ENCODE results near the gene AMBRA1.
"Not testable (repeated sequence)": the region's sequence is repeated elsewhere in the genome, so short reads cannot be mapped to it uniquely, and the experiment has no call there.

AMBRA1 gene

DNA sequence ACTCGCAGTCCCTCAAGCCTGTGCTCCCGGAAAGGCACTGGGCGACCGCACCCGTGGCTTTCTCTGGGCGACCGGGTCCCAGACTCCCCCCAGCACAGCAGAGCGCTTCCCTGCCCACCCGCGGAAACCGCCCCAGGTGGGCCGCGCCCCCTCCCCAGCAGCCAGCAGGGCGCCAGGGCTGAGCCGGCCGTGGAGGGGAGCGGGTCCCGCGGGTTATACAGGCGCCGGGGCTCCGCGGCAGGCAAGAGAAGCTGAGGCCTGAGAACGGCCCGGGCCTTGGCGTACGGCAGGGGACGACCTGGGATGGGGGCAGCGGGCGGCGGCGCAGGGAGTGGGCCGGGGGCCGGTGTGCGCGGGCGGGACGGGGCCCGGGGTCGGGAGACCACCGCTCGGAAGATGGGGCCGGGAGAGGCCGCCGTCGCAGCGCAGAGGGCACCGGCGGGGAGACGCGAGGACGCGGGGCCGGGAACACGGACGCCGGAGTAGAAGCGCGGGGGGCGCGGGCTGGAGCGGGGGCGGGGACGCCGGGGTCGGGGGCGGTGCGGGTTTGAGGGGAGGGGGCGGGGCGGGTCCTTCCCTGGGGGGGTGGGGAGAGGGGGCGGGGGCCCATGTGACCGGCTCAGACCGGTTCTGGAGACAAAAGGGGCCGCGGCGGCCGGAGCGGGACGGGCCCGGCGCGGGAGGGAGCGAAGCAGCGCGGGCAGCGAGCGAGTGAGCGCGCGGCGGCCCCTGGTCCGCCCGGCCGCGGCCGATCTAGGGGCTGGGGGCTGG lies 212.6 kb downstream of the AMBRA1 start, which contains the start of gene MDK:
Gene MDK, plus strand, starts transcription at position 622 of the 771 bp plus-strand sequence. CDS start 389 bp downstream, outside the sequence.
- no CpG with 5 or more reads among the region's 96 CpGs for WGBS (ENCODE audit: insufficient coverage, insufficient read length)
- no peaks in the 10 kb centered on the region for H3K9me3 ChIP-seq (ENCODE audit: control insufficient read depth, insufficient read depth, low read length)
- DNase-seq (ENCODE audit: low read depth, low spot score) = no peak
- H3K27me3 ChIP-seq (ENCODE audit: control insufficient read depth, insufficient read depth, low read length) = no peaks in the 10 kb centered on the region
- H3K4me3 ChIP-seq (ENCODE audit: low read length) = peak within 1 kb of the TSS; percentile 73
- H3K4me1 ChIP-seq (ENCODE audit: control insufficient read depth, insufficient read depth, low read length) = peaks cover 8% of the 10 kb centered on the region
- peaks cover 8% of the 10 kb centered on the region for H3K36me3 ChIP-seq (ENCODE audit: control insufficient read depth, insufficient read depth, low read length)
- no peak within 1 kb of the TSS for H3K27ac ChIP-seq (ENCODE audit: low read length)

DNA sequence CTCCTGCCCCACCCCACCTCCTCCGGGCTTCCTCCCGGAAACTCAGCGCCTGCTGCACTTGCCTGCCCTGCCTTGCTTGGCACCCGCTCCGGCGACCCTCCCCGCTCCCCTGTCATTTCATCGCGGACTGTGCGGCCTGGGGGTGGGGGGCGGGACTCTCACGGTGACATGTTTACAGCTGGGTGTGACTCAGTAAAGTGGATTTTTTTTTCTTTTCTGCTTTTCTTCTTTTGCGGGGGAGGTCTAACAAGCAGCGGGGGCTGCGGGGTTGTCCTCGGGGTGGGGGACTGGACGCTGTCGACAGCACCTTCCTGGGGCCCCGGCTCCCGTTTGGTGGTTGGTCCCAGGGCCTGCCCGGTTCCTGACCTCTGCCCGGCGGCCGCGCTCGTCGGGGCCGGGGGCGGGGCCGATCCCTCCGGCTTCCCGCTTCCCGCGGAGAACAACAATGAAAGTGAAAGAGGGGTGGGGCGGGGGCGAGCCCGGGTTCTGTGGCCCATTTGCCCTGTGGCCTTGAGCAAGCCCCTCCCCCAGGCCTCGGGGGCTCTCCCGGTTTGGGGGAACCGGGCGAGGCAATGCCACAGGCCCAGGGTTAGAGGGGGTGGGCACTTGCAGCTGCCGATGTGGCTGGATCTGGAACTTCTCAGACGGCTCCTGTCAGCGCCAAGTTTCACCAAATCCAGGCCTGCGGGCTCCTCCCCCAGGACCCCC lies 213.3 kb downstream of the AMBRA1 start:
- Histone ChIP-seq H3K27ac (ENCODE audit: low read length) (no peak overlapping the region), H3K4me3 (ENCODE audit: low read length) (peak overlapping the region; percentile 73; the same call in 1 of the 2 replicates), H3K4me1 (ENCODE audit: control insufficient read depth, insufficient read depth, low read length) (peaks cover 8% of the 10 kb centered on the region), H3K9me3 (ENCODE audit: control insufficient read depth, insufficient read depth, low read length) (no peaks in the 10 kb centered on the region), H3K27me3 (ENCODE audit: control insufficient read depth, insufficient read depth, low read length) (no peaks in the 10 kb centered on the region), H3K36me3 (ENCODE audit: control insufficient read depth, insufficient read depth, low read length) (peaks cover 14% of the 10 kb centered on the region)
- no peak for DNase-seq (ENCODE audit: low read depth, low spot score)
- WGBS (ENCODE audit: insufficient coverage, insufficient read length) = no CpG with 5 or more reads among the region's 45 CpGs

DNA sequence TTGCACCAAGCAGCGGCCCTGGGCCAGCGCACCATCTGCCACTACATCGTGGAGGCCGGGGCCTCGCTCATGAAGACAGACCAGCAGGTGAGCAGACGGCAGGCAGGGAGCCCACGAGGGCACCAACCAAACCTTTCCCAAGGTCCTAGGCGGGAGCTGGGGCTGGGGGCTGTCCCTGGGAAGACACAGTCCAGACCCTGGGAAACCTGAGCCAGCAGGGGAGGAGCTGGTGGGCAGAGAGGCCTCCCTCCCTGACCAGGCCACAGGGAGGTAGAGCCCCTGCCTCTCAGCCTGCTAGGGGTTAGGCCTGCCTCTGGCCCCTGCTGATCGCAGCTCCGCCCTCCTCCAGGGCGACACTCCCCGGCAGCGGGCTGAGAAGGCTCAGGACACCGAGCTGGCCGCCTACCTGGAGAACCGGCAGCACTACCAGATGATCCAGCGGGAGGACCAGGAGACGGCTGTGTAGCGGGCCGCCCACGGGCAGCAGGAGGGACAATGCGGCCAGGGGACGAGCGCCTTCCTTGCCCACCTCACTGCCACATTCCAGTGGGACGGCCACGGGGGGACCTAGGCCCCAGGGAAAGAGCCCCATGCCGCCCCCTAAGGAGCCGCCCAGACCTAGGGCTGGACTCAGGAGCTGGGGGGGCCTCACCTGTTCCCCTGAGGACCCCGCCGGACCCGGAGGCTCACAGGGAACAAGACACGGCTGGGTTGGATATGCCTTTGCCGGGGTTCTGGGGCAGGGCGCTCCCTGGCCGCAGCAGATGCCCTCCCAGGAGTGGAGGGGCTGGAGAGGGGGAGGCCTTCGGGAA lies 214.1 kb downstream of the AMBRA1 start:
- H3K4me1 ChIP-seq (ENCODE audit: control insufficient read depth, insufficient read depth, low read length); H3K9me3 ChIP-seq (ENCODE audit: control insufficient read depth, insufficient read depth, low read length); H3K27me3 ChIP-seq (ENCODE audit: control insufficient read depth, insufficient read depth, low read length); DNase-seq (ENCODE audit: low read depth, low spot score); H3K27ac ChIP-seq (ENCODE audit: low read length): not testable (repeated sequence)
- no CpG with 5 or more reads among the region's 36 CpGs for WGBS (ENCODE audit: insufficient coverage, insufficient read length)
- Histone ChIP-seq H3K4me3 (ENCODE audit: low read length) (peak overlapping the region; percentile 73; the same call in 1 of the 2 replicates), H3K36me3 (ENCODE audit: control insufficient read depth, insufficient read depth, low read length) (peaks cover 22% of the 10 kb centered on the region)

- no CpG with 5 or more reads among the region's 20 CpGs for WGBS (ENCODE audit: insufficient coverage, insufficient read length)
- Histone ChIP-seq H3K9me3 (ENCODE audit: control insufficient read depth, insufficient read depth, low read length) (no peaks in the 10 kb centered on the region), H3K36me3 (ENCODE audit: control insufficient read depth, insufficient read depth, low read length) (peaks cover 25% of the 10 kb centered on the region), H3K4me1 (ENCODE audit: control insufficient read depth, insufficient read depth, low read length) (peaks cover 8% of the 10 kb centered on the region), H3K27ac (ENCODE audit: low read length) (no peak overlapping the region), H3K4me3 (ENCODE audit: low read length) (no peak overlapping the region), H3K27me3 (ENCODE audit: control insufficient read depth, insufficient read depth, low read length) (no peaks in the 10 kb centered on the region)
- no peak for DNase-seq (ENCODE audit: low read depth, low spot score)
Measured at GRCh38 chr11:46378811-46379481, 214.9 kb downstream of the AMBRA1 start.

DNA sequence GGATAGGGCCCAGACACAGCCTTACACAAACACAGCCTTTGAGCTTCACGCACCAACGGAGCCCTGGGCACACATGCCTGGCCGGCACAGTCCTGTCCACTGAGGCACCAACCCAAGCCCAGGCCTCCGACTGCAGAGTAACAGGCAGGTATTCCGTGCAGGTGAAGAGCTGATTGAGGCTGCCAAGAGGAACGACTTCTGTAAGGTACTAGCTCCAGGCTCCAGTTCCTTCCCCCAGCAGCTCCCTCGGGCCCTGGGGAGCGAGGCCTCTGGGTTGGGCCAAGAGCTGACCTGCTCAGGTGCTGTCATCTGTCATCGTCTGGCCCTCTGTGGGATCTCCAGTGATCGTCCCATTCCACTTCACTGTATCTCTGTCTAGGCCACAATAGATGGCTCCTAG lies 215.5 kb downstream of the AMBRA1 start:
- no peaks in the 10 kb centered on the region for H3K9me3 ChIP-seq (ENCODE audit: control insufficient read depth, insufficient read depth, low read length)
- no CpG with 5 or more reads among the region's 10 CpGs for WGBS (ENCODE audit: insufficient coverage, insufficient read length)
- no peaks in the 10 kb centered on the region for H3K27me3 ChIP-seq (ENCODE audit: control insufficient read depth, insufficient read depth, low read length)
- no peak overlapping the region for H3K4me3 ChIP-seq (ENCODE audit: low read length)
- H3K36me3 ChIP-seq (ENCODE audit: control insufficient read depth, insufficient read depth, low read length) = peaks cover 28% of the 10 kb centered on the region
- no peak for DNase-seq (ENCODE audit: low read depth, low spot score)
- H3K27ac ChIP-seq (ENCODE audit: low read length) = no peak overlapping the region
- H3K4me1 ChIP-seq (ENCODE audit: control insufficient read depth, insufficient read depth, low read length) = peaks cover 8% of the 10 kb centered on the region

GRCh38 chr11:46377831-46378230 lies 216.0 kb downstream of the AMBRA1 start:
- no peak overlapping the region for H3K27ac ChIP-seq (ENCODE audit: low read length)
- no peaks in the 10 kb centered on the region for H3K27me3 ChIP-seq (ENCODE audit: control insufficient read depth, insufficient read depth, low read length)
- no CpG with 5 or more reads among the region's 5 CpGs for WGBS (ENCODE audit: insufficient coverage, insufficient read length)
- peaks cover 6% of the 10 kb centered on the region for H3K4me1 ChIP-seq (ENCODE audit: control insufficient read depth, insufficient read depth, low read length)
- H3K9me3 ChIP-seq (ENCODE audit: control insufficient read depth, insufficient read depth, low read length) = no peaks in the 10 kb centered on the region
- H3K36me3 ChIP-seq (ENCODE audit: control insufficient read depth, insufficient read depth, low read length) = peaks cover 28% of the 10 kb centered on the region
- H3K4me3 ChIP-seq (ENCODE audit: low read length) = no peak overlapping the region
- no peak for DNase-seq (ENCODE audit: low read depth, low spot score)

DNA sequence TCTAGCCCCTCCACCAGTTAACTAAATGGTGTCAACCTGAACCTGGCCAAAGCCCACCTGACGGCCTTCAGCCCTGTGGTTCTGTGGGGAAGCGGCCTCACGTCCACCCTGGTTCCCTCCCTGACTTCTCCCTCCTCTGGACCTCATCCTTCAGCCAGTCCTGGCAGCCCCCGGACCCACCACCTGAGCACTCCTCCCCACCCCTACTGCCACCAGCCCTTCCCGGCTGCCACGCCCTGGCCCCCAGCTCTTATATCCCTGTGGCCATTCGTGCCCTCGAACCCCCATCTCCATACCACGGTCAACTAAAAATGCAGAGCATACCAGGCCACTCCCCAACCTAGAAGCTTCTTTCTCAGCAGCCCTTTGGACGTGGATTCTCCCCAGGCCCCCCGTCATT lies 216.5 kb downstream of the AMBRA1 start:
- Histone ChIP-seq H3K4me1 (ENCODE audit: control insufficient read depth, insufficient read depth, low read length) (peaks cover 4% of the 10 kb centered on the region; the same call in 1 of the 2 replicates), H3K36me3 (ENCODE audit: control insufficient read depth, insufficient read depth, low read length) (peaks cover 31% of the 10 kb centered on the region), H3K27ac (ENCODE audit: low read length) (no peak overlapping the region), H3K4me3 (ENCODE audit: low read length) (no peak overlapping the region), H3K9me3 (ENCODE audit: control insufficient read depth, insufficient read depth, low read length) (no peaks in the 10 kb centered on the region), H3K27me3 (ENCODE audit: control insufficient read depth, insufficient read depth, low read length) (no peaks in the 10 kb centered on the region)
- no CpG with 5 or more reads among the region's 11 CpGs for WGBS (ENCODE audit: insufficient coverage, insufficient read length)
- no peak for DNase-seq (ENCODE audit: low read depth, low spot score)

GRCh38 chr11:46376258-46377050 lies 217.4 kb downstream of the AMBRA1 start:
- H3K9me3 ChIP-seq (ENCODE audit: control insufficient read depth, insufficient read depth, low read length) = no peaks in the 10 kb centered on the region
- H3K4me3 ChIP-seq (ENCODE audit: low read length) = no peak overlapping the region
- no peak overlapping the region for H3K27ac ChIP-seq (ENCODE audit: low read length)
- no peak for DNase-seq (ENCODE audit: low read depth, low spot score)
- no CpG with 5 or more reads among the region's 19 CpGs for WGBS (ENCODE audit: insufficient coverage, insufficient read length)
- H3K4me1 ChIP-seq (ENCODE audit: control insufficient read depth, insufficient read depth, low read length) = peaks cover 4% of the 10 kb centered on the region; the same call in 1 of the 2 replicates
- H3K36me3 ChIP-seq (ENCODE audit: control insufficient read depth, insufficient read depth, low read length) = peaks cover 31% of the 10 kb centered on the region
- H3K27me3 ChIP-seq (ENCODE audit: control insufficient read depth, insufficient read depth, low read length) = no peaks in the 10 kb centered on the region

- Histone ChIP-seq H3K4me3 (ENCODE audit: low read length) (no peak overlapping the region), H3K27me3 (ENCODE audit: control insufficient read depth, insufficient read depth, low read length) (no peaks in the 10 kb centered on the region), H3K27ac (ENCODE audit: low read length) (no peak overlapping the region), H3K4me1 (ENCODE audit: control insufficient read depth, insufficient read depth, low read length) (peaks cover 4% of the 10 kb centered on the region; the same call in 1 of the 2 replicates), H3K9me3 (ENCODE audit: control insufficient read depth, insufficient read depth, low read length) (no peaks in the 10 kb centered on the region), H3K36me3 (ENCODE audit: control insufficient read depth, insufficient read depth, low read length) (peaks cover 34% of the 10 kb centered on the region)
- DNase-seq (ENCODE audit: low read depth, low spot score) = no peak
- WGBS (ENCODE audit: insufficient coverage, insufficient read length) = no CpG with 5 or more reads among the region's 38 CpGs
Measured at GRCh38 chr11:46375392-46376101, 218.3 kb downstream of the AMBRA1 start.

Measured in iPS DF 6.9 (cell line).